ENCODE data around the gene HACD2. TPM values are rescaled to one million over a fixed set of nuclear protein-coding genes. Genes with fewer than 3 reads are reported as not detected.

Gene HACD2
- polyA plus RNA-seq, 1 of the 3 experiments (the other 2 are of a cell fraction) = 13.8 TPM

DNA sequence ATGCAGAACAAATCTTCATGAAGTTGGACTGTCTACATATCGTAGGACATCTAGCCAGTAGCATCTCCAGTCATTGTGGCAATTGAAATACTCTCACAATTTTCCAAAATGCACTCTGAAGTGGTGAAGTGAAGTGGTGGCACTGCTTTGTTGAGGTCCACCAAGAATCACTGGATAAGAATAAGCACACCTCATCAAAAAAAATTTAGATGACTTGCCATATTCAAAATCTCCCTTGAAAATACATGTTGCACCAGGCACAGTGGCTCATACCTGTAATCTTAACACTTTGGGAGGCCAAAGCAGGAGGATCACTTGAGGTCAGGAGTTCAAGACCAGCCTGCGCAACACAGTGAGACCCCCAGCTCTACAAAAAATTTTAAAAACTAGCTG lies 12.9 kb downstream of the HACD2 start (continued):
- TF ChIP-seq, protein P1, sequence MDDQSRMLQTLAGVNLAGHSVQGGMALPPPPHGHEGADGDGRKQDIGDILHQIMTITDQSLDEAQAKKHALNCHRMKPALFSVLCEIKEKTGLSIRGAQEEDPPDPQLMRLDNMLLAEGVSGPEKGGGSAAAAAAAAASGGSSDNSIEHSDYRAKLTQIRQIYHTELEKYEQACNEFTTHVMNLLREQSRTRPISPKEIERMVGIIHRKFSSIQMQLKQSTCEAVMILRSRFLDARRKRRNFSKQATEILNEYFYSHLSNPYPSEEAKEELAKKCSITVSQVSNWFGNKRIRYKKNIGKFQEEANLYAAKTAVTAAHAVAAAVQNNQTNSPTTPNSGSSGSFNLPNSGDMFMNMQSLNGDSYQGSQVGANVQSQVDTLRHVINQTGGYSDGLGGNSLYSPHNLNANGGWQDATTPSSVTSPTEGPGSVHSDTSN (IDR thresholded peaks at IDR 0.05) = no peak
- TF ChIP-seq JUND (IDR thresholded peaks at IDR 0.05) = no peak
- no peak for TF ChIP-seq MXI1 (IDR thresholded peaks at IDR 0.05; ENCODE audit: low read depth, low read length)
- no peak for TF ChIP-seq CTCF (IDR thresholded peaks at IDR 0.05)

DNA sequence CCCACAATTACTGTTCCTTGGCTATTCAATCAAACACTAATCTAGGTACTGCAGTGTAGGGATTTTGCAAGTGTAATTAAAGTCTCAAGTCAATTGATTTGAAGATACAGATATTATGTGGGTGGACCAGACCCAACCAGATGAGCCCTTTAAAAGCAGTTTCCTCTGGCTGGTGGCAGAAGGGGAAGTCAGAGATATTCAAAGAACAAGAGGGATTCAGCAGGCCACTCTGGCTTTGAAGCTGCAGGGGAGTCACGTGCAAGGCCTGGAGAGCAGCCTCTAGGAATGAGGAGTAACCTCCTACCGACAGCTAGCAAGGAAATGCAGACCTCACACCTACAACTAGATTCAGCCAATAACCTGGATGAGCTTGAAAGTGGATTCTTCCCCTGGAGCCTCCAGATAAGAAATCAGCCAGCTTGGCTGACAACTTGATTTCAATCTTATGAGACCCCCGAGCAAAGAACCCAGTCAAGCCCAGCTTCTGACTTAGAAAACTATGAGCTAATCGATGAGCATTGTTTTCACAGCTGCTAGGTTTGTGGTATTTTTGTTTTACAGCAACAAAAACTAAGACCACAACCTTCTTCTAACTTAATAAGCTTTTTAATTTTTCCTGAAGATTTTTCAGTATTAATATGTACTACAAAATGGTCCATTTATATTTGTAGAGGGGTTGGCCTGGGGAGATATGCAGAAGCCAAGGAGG lies 13.4 kb downstream of the HACD2 start:
- H3K9me3 ChIP-seq = no peaks in the 10 kb centered on the region
- H3K36me3 ChIP-seq (replicated peaks in 1 of 2; ENCODE audit: control insufficient read depth in 1 of 2, insufficient read depth in 2 of 2, low read length in 1 of 2) = peaks cover 3 to 9% of the 10 kb centered on the region in 2 experiments
- H3F3A ChIP-seq (replicated peaks; ENCODE audit: insufficient read depth) = no peaks in the 10 kb centered on the region
- no peak overlapping the region for H3K4me3 ChIP-seq (ENCODE audit: low read depth in 2 of 2, low read length in 1 of 2)
- H3K9ac ChIP-seq = no peak overlapping the region
- no peak overlapping the region for H3K27ac ChIP-seq (ENCODE audit: low read depth in 2 of 2, low read length in 1 of 2)
- H3K79me2 ChIP-seq (ENCODE audit: insufficient read depth) = no peaks in the 10 kb centered on the region
- no peaks in the 10 kb centered on the region for H4K20me1 ChIP-seq (ENCODE audit: insufficient read depth)
- ChIA-PET CTCF (interaction anchor here (1.1 to 5.4 kb wide), 4 partner anchors 12 to 301 kb away, joined by 3 to 46 read pairs (median 4); no protein-coding TSS in a partner anchor), POLR2A (no interaction called here)
- DNase-seq = no peak
- H3K9me2 ChIP-seq = no peaks in the 10 kb centered on the region
- TF ChIP-seq MAX (IDR thresholded peaks at IDR 0.05; ENCODE audit: low read depth) (no peak), SMC3 (IDR thresholded peaks at IDR 0.05; ENCODE audit: low read depth, low read length) (no peak), GABPA (IDR thresholded peaks at IDR 0.05; ENCODE audit: low read depth) (no peak), TEAD4 (IDR thresholded peaks at IDR 0.05; ENCODE audit: borderline replicate concordance, insufficient read depth) (no peak), EZH2phosphoT487 (IDR thresholded peaks at IDR 0.05; ENCODE audit: borderline replicate concordance, low read depth) (no peak), IRF3 (IDR thresholded peaks at IDR 0.05; ENCODE audit: low read depth, low read length) (no peak), RXRA (IDR thresholded peaks at IDR 0.05; ENCODE audit: borderline replicate concordance, low read depth) (no peak), POLR2AphosphoS5 (IDR thresholded peaks at IDR 0.05; ENCODE audit: low read depth, low read length) (no peak), EP300 (IDR thresholded peaks at IDR 0.05; ENCODE audit: borderline replicate concordance in 1 of 2, low read depth in 1 of 2, low read length in 1 of 2) (no peak), MEF2A (IDR thresholded peaks at IDR 0.05; ENCODE audit: borderline replicate concordance, low read depth) (no peak), NRF1 (IDR thresholded peaks at IDR 0.05; ENCODE audit: low read depth, low read length) (no peak)
- TF ChIP-seq, protein P2, sequence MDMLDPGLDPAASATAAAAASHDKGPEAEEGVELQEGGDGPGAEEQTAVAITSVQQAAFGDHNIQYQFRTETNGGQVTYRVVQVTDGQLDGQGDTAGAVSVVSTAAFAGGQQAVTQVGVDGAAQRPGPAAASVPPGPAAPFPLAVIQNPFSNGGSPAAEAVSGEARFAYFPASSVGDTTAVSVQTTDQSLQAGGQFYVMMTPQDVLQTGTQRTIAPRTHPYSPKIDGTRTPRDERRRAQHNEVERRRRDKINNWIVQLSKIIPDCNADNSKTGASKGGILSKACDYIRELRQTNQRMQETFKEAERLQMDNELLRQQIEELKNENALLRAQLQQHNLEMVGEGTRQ (IDR thresholded peaks at IDR 0.05; ENCODE audit: borderline replicate concordance, low read depth, low read length) = no peak
- H3K4me2 ChIP-seq = no peak overlapping the region
- WGBS (ENCODE audit: low lambda C conversion rate) = 88% methylated on average over 4 of the region's 4 CpGs
- H3K4me1 ChIP-seq (ENCODE audit: control insufficient read depth in 1 of 2, insufficient read depth in 2 of 2, low read depth in 1 of 2, low read length in 1 of 2) = peaks cover 0 to 5% of the 10 kb centered on the region in 2 experiments; a peak in 2 of 4 replicates
- no peak overlapping the region for H2AFZ ChIP-seq (ENCODE audit: low read depth)
- H3K27me3 ChIP-seq (ENCODE audit: insufficient read depth) = no peaks in the 10 kb centered on the region

All from SK-N-SH (cell line).